Measurements from ENCODE around the gene PCDHB16.
"Not testable (repeated sequence)": the region's sequence is repeated elsewhere in the genome, so short reads cannot be mapped to it uniquely, and the experiment has no call there.

The PCDHB16 gene

DNA sequence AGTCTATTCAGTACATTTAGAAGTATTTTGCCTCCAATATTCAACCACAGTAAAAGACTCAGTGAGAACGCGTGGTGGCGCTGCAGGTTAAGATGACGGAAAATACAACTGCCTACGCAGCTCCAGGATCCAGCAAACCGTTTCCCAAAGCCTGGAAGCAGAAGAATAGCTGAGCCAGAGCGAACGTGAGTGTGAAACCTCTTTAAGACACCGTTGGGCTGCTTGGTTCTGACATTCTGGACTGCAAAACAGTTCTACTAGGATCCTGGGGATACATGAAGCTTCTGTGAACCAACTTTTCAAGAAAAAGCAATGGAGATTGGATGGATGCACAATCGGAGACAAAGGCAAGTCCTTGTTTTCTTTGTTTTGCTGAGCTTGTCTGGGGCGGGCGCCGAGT, at the start of gene PCDHB16:
Gene PCDHB16 (plus strand): TSS at position 140 of the 400 bp plus-strand sequence. CDS start 173 bp downstream, at position 313.
- Histone ChIP-seq H3K27me3 (ENCODE audit: insufficient read depth, poor library complexity, severe bottlenecking) (peaks cover 78% of the 10 kb centered on the region), H3K4me3 (ENCODE audit: severe bottlenecking) (no peak within 1 kb of the TSS), H3K9me3 (ENCODE audit: severe bottlenecking) (peaks cover 2% of the 10 kb centered on the region), H3K36me3 (ENCODE audit: low read depth) (no peaks in the 10 kb centered on the region), H3K27ac (ENCODE audit: poor library complexity, severe bottlenecking) (no peak within 1 kb of the TSS), H3K4me1 (ENCODE audit: insufficient read depth, poor library complexity, severe bottlenecking) (no peaks in the 10 kb centered on the region)
- no peak for ATAC-seq (ENCODE audit: low read depth)
- DNase-seq (ENCODE audit: low spot score), result no peak
- TF ChIP-seq, protein P1, sequence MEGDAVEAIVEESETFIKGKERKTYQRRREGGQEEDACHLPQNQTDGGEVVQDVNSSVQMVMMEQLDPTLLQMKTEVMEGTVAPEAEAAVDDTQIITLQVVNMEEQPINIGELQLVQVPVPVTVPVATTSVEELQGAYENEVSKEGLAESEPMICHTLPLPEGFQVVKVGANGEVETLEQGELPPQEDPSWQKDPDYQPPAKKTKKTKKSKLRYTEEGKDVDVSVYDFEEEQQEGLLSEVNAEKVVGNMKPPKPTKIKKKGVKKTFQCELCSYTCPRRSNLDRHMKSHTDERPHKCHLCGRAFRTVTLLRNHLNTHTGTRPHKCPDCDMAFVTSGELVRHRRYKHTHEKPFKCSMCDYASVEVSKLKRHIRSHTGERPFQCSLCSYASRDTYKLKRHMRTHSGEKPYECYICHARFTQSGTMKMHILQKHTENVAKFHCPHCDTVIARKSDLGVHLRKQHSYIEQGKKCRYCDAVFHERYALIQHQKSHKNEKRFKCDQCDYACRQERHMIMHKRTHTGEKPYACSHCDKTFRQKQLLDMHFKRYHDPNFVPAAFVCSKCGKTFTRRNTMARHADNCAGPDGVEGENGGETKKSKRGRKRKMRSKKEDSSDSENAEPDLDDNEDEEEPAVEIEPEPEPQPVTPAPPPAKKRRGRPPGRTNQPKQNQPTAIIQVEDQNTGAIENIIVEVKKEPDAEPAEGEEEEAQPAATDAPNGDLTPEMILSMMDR (IDR thresholded peaks at IDR 0.05; ENCODE audit: poor library complexity, severe bottlenecking), result peak; percentile 21

- H3K27ac ChIP-seq (ENCODE audit: poor library complexity, severe bottlenecking), result no peak within 1 kb of the TSS
- peaks cover 54% of the 10 kb centered on the region for H3K27me3 ChIP-seq (ENCODE audit: insufficient read depth, poor library complexity, severe bottlenecking)
- DNase-seq (ENCODE audit: low spot score) (no peak), ATAC-seq (ENCODE audit: low read depth) (no peak; the same call in 2 of the 3 replicates)
- H3K9me3 ChIP-seq (ENCODE audit: severe bottlenecking), result peaks cover 10% of the 10 kb centered on the region
- TF ChIP-seq, protein P1 (IDR thresholded peaks at IDR 0.05; ENCODE audit: poor library complexity, severe bottlenecking), result peak; percentile 62
- H3K4me3 ChIP-seq (ENCODE audit: severe bottlenecking), result peak within 1 kb of the TSS; percentile 8
- H3K4me1 ChIP-seq (ENCODE audit: insufficient read depth, poor library complexity, severe bottlenecking), result no peaks in the 10 kb centered on the region
- no peaks in the 10 kb centered on the region for H3K36me3 ChIP-seq (ENCODE audit: low read depth)
Observed at GRCh38 chr5:141135030-141135717, 47.0 kb upstream of the PCDHB16 start, which contains the start of gene PCDHB5. TSS of gene PCDHB5 (plus strand) at chr5:141135206. CDS start at chr5:141135435, 229 bp downstream.

GRCh38 chr5:141135718-141136266, 46.4 kb upstream of the PCDHB16 start:
- H3K4me1 ChIP-seq (ENCODE audit: insufficient read depth, poor library complexity, severe bottlenecking), result no peaks in the 10 kb centered on the region
- TF ChIP-seq, protein P1 (IDR thresholded peaks at IDR 0.05; ENCODE audit: poor library complexity, severe bottlenecking), result no peak
- no peak for ATAC-seq (ENCODE audit: low read depth)

DNA sequence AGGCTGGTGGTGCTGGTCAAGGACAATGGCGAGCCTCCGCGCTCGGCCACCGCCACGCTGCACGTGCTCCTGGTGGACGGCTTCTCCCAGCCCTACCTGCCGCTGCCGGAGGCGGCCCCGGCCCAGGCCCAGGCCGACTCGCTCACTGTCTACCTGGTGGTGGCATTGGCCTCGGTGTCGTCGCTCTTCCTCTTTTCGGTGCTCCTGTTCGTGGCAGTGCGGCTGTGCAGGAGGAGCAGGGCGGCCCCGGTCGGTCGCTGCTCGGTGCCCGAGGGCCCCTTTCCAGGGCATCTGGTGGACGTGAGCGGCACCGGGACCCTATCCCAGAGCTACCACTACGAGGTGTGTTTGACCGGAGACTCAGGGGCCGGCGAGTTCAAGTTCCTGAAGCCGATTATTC, 44.8 kb upstream of the PCDHB16 start:
- H3K9me3 ChIP-seq (ENCODE audit: severe bottlenecking); H3K4me3 ChIP-seq (ENCODE audit: severe bottlenecking); H3K4me1 ChIP-seq (ENCODE audit: insufficient read depth, poor library complexity, severe bottlenecking); ATAC-seq (ENCODE audit: low read depth); H3K36me3 ChIP-seq (ENCODE audit: low read depth); DNase-seq (ENCODE audit: low spot score); H3K27ac ChIP-seq (ENCODE audit: poor library complexity, severe bottlenecking): not testable (repeated sequence)
- H3K27me3 ChIP-seq (ENCODE audit: insufficient read depth, poor library complexity, severe bottlenecking), result peaks cover 39% of the 10 kb centered on the region

More at GRCh38 chr5:141135718-141136266, 46.4 kb upstream of the PCDHB16 start:
- H3K9me3 ChIP-seq (ENCODE audit: severe bottlenecking), result peaks cover 10% of the 10 kb centered on the region
- DNase-seq (ENCODE audit: low spot score), result no peak
- H3K27ac ChIP-seq (ENCODE audit: poor library complexity, severe bottlenecking), result no peak overlapping the region
- peak overlapping the region; percentile 8 for H3K4me3 ChIP-seq (ENCODE audit: severe bottlenecking)
- H3K27me3 ChIP-seq (ENCODE audit: insufficient read depth, poor library complexity, severe bottlenecking), result peaks cover 50% of the 10 kb centered on the region
- no peaks in the 10 kb centered on the region for H3K36me3 ChIP-seq (ENCODE audit: low read depth)

GRCh38 chr5:141149812-141150211, 32.4 kb upstream of the PCDHB16 start, which contains the start of gene PCDHB6:
TSS of gene PCDHB6 (plus strand) at chr5:141150057. CDS start at chr5:141150258, 201 bp downstream.
- Histone ChIP-seq H3K27ac (ENCODE audit: poor library complexity, severe bottlenecking) (no peak within 1 kb of the TSS), H3K4me1 (ENCODE audit: insufficient read depth, poor library complexity, severe bottlenecking) (no peaks in the 10 kb centered on the region), H3K9me3 (ENCODE audit: severe bottlenecking) (peaks cover 2% of the 10 kb centered on the region), H3K36me3 (ENCODE audit: low read depth) (no peaks in the 10 kb centered on the region), H3K4me3 (ENCODE audit: severe bottlenecking) (no peak within 1 kb of the TSS), H3K27me3 (ENCODE audit: insufficient read depth, poor library complexity, severe bottlenecking) (peaks cover 72% of the 10 kb centered on the region)
- 0 out of 3 replicates have a peak, but pooled peaks have one; percentile 23 for ATAC-seq (ENCODE audit: low read depth)
- TF ChIP-seq, protein P1 (IDR thresholded peaks at IDR 0.05; ENCODE audit: poor library complexity, severe bottlenecking), result peak; percentile 64
- DNase-seq (ENCODE audit: low spot score), result no peak
